PC-9 (cell line): ENCODE data around the gene SMIM29.

Source experiments
- CTCF ChIP-seq: fragments of 200-600 bp; sonication (generic); conservative IDR thresholded peaks from 2 replicates; pipeline ENCODE4 v1.6.1; 2017; ENCODE audit warnings: mixed run types, antibody characterized with exemption, mild to moderate bottlenecking, moderate library complexity
- EZH2 ChIP-seq: fragments of 200-600 bp; sonication (generic); IDR thresholded peaks from 2 replicates; pipeline ENCODE4 v1.8.0; 2017; ENCODE audit warnings: antibody characterized with exemption, low read depth

- TF ChIP-seq CTCF (no peak), EZH2 (no peak)
Observed at GRCh38 chr6:34243131-34243771, 5.6 kb downstream of the SMIM29 start.
